ENCODE results near the gene MAPK8. TPM values are rescaled to one million over a fixed set of nuclear protein-coding genes. Genes with fewer than 3 reads are reported as not detected.

Gene MAPK8
- total RNA-seq, 1 experiment from 2014 or later, result 52.9 TPM

DNA sequence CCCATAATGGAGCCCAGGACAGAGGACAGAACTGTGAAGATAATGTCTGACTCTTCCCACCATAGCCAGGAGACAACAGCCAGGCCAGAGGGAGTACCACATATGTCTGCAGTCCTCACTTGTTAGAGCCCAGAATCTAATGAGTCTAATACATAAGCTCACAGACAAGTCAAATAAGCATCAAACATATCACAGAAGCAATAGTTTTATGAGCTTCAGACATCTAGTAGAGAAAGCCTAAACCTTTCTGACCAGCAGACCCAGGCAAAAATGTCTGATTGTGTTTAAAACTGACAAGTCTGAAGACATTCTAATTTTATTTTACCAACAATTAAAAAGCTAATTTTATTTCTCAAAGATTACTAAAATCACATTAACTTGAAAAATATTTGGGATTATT lies 75.5 kb downstream of the MAPK8 start (continued):
- TF ChIP-seq RELA (CRISPR knock-in tag; IDR thresholded peaks at IDR 0.05; ENCODE audit: borderline replicate concordance), result no peak
- no peak for TF ChIP-seq IRF2 (CRISPR knock-in tag; IDR thresholded peaks at IDR 0.05; ENCODE audit: borderline replicate concordance, low read depth)
- no peak for TF ChIP-seq TEAD4 (CRISPR knock-in tag; IDR thresholded peaks at IDR 0.05)

DNA sequence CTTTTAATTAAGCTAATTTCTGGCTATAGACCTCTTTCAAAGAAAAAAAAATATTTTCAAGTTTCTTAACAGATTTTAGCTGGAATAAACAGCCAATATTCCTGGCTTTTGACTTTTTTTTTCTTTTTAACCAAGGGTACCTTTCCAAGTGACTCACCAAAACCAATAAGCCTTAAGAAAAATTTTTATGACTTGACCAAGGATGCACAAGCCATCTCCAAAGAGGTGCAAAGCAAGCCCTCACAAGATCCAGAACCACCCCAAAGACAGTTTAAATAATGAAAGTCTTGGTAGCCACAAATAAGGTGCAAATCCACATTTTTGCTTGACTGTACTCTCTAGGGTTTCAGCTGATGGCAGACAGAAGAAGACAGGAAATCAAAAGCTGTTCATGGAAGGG lies 76.5 kb downstream of the MAPK8 start:
- ATAC-seq (no peak), DNase-seq (ENCODE audit: low spot score) (no peak)
- Mint-ChIP-seq H3K27ac (no peak overlapping the region), H3K4me1 (peaks cover 23% of the 10 kb centered on the region), H3K27me3 (ENCODE audit: low read depth) (no peaks in the 10 kb centered on the region; the same call in 1 of the 2 replicates), H3K9me3 (peaks cover 10% of the 10 kb centered on the region; the same call in 1 of the 2 replicates), H3K4me3 (no peak overlapping the region), H3K36me3 (peaks cover 12% of the 10 kb centered on the region)
- TF ChIP-seq ZNF416 (CRISPR knock-in tag; IDR thresholded peaks at IDR 0.05) (no peak), MAX (CRISPR knock-in tag; IDR thresholded peaks at IDR 0.05) (no peak), RELA (CRISPR knock-in tag; IDR thresholded peaks at IDR 0.05; ENCODE audit: borderline replicate concordance) (no peak), E2F4 (CRISPR knock-in tag; IDR thresholded peaks at IDR 0.05; ENCODE audit: borderline replicate concordance, low read depth) (no peak), GTF2I (CRISPR knock-in tag; conservative IDR thresholded peaks at IDR 0.05) (no peak), FOXP4 (CRISPR knock-in tag; IDR thresholded peaks at IDR 0.05) (no peak), KAT7 (CRISPR knock-in tag; IDR thresholded peaks at IDR 0.05; ENCODE audit: borderline replicate concordance) (no peak), RORB (CRISPR knock-in tag; IDR thresholded peaks at IDR 0.05) (no peak)
- TF ChIP-seq, protein P1, sequence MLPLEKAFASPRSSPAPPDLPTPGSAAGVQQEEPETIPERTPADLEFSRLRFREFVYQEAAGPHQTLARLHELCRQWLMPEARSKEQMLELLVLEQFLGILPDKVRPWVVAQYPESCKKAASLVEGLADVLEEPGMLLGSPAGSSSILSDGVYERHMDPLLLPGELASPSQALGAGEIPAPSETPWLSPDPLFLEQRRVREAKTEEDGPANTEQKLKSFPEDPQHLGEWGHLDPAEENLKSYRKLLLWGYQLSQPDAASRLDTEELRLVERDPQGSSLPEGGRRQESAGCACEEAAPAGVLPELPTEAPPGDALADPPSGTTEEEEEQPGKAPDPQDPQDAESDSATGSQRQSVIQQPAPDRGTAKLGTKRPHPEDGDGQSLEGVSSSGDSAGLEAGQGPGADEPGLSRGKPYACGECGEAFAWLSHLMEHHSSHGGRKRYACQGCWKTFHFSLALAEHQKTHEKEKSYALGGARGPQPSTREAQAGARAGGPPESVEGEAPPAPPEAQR (CRISPR knock-in tag; IDR thresholded peaks at IDR 0.05), result no peak
- TF ChIP-seq, protein P2, sequence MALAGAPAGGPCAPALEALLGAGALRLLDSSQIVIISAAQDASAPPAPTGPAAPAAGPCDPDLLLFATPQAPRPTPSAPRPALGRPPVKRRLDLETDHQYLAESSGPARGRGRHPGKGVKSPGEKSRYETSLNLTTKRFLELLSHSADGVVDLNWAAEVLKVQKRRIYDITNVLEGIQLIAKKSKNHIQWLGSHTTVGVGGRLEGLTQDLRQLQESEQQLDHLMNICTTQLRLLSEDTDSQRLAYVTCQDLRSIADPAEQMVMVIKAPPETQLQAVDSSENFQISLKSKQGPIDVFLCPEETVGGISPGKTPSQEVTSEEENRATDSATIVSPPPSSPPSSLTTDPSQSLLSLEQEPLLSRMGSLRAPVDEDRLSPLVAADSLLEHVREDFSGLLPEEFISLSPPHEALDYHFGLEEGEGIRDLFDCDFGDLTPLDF (CRISPR knock-in tag; IDR thresholded peaks at IDR 0.05), result no peak
- TF ChIP-seq, protein P3, sequence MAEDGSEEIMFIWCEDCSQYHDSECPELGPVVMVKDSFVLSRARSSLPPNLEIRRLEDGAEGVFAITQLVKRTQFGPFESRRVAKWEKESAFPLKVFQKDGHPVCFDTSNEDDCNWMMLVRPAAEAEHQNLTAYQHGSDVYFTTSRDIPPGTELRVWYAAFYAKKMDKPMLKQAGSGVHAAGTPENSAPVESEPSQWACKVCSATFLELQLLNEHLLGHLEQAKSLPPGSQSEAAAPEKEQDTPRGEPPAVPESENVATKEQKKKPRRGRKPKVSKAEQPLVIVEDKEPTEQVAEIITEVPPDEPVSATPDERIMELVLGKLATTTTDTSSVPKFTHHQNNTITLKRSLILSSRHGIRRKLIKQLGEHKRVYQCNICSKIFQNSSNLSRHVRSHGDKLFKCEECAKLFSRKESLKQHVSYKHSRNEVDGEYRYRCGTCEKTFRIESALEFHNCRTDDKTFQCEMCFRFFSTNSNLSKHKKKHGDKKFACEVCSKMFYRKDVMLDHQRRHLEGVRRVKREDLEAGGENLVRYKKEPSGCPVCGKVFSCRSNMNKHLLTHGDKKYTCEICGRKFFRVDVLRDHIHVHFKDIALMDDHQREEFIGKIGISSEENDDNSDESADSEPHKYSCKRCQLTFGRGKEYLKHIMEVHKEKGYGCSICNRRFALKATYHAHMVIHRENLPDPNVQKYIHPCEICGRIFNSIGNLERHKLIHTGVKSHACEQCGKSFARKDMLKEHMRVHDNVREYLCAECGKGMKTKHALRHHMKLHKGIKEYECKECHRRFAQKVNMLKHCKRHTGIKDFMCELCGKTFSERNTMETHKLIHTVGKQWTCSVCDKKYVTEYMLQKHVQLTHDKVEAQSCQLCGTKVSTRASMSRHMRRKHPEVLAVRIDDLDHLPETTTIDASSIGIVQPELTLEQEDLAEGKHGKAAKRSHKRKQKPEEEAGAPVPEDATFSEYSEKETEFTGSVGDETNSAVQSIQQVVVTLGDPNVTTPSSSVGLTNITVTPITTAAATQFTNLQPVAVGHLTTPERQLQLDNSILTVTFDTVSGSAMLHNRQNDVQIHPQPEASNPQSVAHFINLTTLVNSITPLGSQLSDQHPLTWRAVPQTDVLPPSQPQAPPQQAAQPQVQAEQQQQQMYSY (CRISPR knock-in tag; IDR thresholded peaks at IDR 0.05), result no peak
- TF ChIP-seq, protein P4, sequence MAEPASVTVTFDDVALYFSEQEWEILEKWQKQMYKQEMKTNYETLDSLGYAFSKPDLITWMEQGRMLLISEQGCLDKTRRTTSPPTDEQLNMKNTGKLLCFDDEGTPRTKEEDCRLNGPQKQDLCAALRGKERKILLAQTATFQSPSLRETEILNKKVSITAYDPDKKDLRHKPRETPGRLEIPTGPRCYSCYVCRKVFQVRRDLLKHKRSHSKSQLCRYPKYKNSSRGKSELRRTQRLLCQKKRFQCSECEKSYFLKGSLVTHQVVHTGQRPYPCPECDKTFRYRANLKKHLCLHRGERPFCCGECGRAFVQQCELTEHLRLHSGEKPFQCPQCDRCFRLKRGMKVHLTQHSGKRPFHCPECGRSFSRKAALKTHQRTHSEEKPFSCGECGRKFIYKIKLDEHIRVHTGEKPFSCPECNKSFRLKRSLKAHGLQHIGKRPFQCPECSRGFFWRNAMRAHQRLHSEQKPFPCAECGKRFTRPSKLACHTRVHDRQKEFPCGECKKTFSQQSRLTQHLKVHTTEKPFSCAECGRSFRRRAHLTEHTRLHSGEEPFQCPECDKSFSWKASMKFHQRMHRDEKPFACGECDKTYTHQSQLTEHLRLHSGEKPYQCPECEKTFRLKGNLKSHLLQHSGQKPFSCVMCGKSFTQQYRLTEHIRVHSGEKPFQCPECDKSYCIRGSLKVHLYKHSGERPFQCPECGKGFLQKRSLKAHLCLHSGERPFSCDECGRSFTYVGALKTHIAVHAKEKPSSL (CRISPR knock-in tag; conservative IDR thresholded peaks at IDR 0.05), result no peak
- ChIA-PET CTCF (interaction anchor here (0.6 to 3.8 kb wide), 5 partner anchors 20 to 1035 kb away, joined by 3 to 17 read pairs (median 4); no protein-coding TSS in a partner anchor), POLR2A (no interaction called here)
